VCaP (cell line): Measurements from ENCODE around the gene SLC46A3.

Experiments
- H3K27ac ChIP-seq: fragments of 450-650 bp; 2 replicates; pipeline ENCODE4 v1.5.1; 2017
- CTCF ChIP-seq: fragments of 450-650 bp; conservative IDR thresholded peaks from 2 replicates; pipeline ENCODE4 v1.5.1; 2017; ENCODE audit warnings: mild to moderate bottlenecking, moderate library complexity

Gene SLC46A3

DNA sequence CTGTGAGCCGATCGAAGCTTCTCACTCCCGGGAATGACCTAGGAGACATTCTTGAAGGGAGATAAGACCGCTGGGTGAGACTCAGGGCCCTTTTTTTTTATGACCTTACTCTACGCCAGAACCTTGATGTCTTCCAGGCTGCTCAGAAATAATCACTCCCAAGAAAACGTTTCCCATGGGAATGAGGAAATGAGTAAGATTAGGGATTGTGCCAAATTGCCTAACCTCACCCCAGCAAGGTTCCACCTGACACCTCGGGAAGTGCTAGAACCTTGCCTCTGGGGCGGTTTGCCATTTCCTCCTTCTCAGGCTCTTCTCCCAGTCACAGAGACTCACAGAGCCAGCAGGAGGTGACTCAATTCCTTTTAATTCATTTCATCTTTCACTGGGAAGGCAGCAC lies 2.3 kb downstream of the SLC46A3 start:
- no peak for TF ChIP-seq CTCF
- H3K27ac ChIP-seq: no peak overlapping the region

GRCh38 chr13:28714651-28715050 lies 4.1 kb downstream of the SLC46A3 start:
- TF ChIP-seq CTCF: no peak
- no peak overlapping the region for H3K27ac ChIP-seq

DNA sequence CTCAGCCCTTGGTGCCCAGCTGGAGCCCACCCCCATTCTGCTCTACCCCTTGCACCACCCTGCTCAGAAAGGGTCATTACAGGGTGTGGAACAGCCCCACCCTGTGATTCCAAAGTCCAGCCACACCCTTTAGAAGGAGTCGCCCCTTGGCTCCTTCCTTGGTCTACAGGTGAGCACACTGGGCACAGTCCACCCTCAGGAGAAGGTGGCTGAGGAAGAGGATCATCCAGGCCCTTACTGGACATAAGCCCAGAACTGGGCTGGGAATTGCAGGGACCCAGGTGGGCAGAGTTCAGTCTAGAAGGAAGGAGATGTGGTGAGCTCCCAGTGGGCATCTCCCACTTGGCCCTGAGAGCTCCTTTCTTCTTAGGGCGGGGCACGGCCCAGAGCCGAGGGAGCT lies 8.6 kb downstream of the SLC46A3 start:
- TF ChIP-seq CTCF: no peak
- no peak overlapping the region for H3K27ac ChIP-seq

DNA sequence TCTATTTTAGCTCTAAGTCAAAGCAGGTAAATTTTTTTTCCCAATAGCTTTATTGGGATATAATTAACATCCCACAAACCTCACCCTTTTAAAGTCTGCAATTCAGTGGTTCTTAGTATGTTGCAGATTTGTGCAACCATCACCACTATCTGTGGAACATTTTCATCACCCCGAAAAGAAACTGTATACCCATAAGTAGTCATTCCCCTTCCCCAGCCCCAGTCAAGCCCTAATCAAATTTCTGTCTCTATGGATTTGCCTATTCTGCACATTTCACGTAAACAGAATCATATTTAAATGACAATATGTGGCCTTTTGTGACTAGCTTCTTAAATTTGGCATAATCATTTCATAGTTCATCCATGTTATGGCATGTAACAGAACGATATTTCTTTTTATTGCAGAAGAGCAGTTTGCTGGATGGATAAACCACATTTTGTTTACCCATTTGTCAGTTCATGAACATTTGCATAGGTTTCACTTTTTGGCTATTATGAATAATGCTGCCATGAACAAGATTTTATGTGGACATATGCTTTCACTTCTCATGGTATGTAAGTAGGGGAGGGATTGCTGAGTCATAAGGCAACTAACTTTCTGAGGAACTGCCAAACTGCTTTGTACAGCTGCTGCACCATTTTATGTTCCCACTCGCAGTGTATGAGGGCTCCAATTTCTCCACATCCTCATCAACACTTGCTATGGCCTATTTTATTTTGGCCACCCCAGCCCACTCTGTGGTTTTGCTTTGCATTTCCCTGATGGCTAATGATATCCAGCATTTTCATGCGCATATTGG lies 10.9 kb downstream of the SLC46A3 start:
- TF ChIP-seq CTCF: no peak
- H3K27ac ChIP-seq: no peak overlapping the region

GRCh38 chr13:28705461-28706083 lies 13.2 kb downstream of the SLC46A3 start:
- no peak for TF ChIP-seq CTCF
- no peak overlapping the region for H3K27ac ChIP-seq

- TF ChIP-seq CTCF: no peak
These were observed 13.9 kb downstream of the SLC46A3 start for GRCh38 chr13:28704919-28705318.

DNA sequence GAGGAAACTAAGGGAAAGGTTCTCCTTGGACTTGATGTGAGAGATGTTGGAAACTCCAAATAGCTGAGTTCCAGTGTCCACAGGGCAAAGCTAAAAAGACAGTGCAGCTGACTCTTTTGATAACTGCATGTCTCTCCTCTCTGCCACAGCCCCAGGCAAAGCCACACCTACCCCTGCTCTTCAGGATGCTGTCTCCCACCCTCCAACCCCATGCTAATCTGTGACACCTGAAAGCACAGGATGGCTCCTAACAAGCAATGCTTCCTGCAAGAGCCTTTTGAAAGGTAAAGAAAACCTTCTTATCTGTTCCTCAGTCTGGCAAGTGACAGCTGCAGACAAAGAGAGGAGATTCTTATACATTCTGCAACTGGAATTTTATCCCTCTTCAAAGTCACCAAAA lies 14.5 kb downstream of the SLC46A3 start:
- H3K27ac ChIP-seq: no peak overlapping the region
- no peak for TF ChIP-seq CTCF

More at GRCh38 chr13:28704919-28705318, 13.9 kb downstream of the SLC46A3 start:
- no peak overlapping the region for H3K27ac ChIP-seq
